KG1 (cell line): Measurements from ENCODE around the gene LETM1.

Experiments
- DNase-seq: peaks from one replicate; lab custom pipeline; 2025; lab: John Stamatoyannopoulos, UW

Gene LETM1

DNA sequence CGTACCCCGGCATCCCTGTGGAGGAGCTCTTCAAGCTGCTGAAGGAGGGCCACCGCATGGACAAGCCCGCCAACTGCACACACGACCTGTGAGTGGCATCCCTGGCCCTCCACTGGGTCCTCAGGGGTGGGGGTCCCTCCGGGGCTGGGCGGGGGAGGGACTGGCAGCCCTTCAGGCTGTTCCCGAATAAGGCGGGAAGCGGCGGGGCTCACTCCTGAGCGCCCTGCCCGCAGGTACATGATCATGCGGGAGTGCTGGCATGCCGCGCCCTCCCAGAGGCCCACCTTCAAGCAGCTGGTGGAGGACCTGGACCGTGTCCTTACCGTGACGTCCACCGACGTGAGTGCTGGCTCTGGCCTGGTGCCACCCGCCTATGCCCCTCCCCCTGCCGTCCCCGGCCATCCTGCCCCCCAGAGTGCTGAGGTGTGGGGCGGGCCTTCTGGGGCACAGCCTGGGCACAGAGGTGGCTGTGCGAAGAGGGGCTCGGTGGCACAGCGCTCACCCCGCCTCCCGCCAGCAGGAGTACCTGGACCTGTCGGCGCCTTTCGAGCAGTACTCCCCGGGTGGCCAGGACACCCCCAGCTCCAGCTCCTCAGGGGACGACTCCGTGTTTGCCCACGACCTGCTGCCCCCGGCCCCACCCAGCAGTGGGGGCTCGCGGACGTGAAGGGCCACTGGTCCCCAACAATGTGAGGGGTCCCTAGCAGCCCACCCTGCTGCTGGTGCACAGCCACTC, 49.2 kb downstream of the LETM1 start:
- DNase-seq = no peak

DNA sequence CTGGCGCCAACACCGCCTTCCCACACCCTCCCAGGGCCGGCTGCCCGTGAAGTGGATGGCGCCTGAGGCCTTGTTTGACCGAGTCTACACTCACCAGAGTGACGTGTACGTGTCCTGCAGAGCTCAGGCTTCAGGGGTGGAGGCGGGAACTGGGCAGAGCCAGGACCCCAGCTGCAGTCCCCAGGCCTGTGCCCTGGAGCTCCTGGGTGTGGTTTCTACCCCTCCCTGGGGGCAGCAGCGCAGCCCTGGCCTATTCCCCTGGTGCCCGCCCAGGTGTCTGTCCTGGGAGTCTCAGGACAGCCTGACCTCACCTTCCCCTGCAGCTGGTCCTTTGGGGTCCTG, 49.8 kb downstream of the LETM1 start:
- no peak for DNase-seq

GRCh38 chr4:1805493-1806222, 50.3 kb downstream of the LETM1 start:
- no peak for DNase-seq

DNA sequence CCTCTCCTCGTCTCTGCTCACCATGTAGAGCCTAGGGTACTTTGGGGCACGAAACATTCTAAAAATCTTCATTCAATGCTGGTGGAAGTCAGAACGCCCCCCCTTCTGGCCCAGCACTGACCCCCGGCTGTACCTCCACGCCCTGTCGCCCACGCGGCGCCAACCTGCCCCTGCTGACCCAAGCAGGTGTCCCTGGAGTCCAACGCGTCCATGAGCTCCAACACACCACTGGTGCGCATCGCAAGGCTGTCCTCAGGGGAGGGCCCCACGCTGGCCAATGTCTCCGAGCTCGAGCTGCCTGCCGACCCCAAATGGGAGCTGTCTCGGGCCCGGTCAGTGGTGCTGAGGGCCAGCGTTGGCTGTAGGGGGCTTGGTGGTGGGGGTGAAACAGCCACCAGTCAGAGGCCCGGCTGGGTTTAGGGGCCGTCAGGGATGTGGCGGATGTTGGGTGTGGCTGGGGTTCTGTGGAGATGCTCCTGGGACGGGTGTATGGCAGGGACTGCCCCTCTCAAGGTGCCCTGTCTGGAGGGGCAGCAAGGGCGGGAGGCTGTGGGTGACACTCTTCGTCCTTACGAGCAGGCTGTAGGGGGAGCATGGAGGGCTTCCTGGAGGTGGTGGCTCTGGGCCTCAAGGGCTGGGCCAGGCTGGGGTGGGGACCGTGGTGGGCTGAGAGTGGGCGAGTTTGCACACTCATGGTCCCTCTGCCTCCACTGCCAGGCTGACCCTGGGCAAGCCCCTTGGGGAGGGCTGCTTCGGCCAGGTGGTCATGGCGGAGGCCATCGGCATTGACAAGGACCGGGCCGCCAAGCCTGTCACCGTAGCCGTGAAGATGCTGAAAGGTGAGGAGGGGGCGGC, 51.1 kb downstream of the LETM1 start:
- no peak for DNase-seq

GRCh38 chr4:1803523-1804423, 52.2 kb downstream of the LETM1 start:
- DNase-seq = no peak

- DNase-seq = no peak
Measured at GRCh38 chr4:1802720-1803522, 53.0 kb downstream of the LETM1 start.

- no peak for DNase-seq
Measured at GRCh38 chr4:1802151-1802715, 53.7 kb downstream of the LETM1 start.

GRCh38 chr4:1801286-1801958, 54.5 kb downstream of the LETM1 start:
- no peak for DNase-seq

DNA sequence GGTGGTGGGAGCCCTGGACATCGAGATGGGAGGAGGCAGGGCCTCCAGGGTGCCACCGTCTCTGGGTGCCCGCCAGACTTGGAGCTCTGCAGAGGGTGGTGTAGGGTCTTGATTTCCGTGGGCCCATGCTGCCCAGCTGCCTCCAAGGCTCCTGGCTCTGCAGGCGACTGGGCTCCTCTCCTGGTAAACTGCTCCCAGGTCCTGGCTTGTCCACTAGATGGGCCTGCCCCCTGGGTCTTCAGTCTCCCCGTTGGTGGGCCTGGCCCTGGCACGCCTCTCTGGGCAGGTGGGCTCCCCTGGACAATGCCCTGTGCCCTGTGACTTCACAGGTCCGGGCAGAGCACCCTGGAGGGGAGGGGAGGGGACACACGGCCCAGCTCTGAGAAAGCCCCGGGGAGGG, 55.2 kb downstream of the LETM1 start:
- no peak for DNase-seq

- no peak for DNase-seq
Measured at GRCh38 chr4:1799387-1800375, 56.3 kb downstream of the LETM1 start.

DNA sequence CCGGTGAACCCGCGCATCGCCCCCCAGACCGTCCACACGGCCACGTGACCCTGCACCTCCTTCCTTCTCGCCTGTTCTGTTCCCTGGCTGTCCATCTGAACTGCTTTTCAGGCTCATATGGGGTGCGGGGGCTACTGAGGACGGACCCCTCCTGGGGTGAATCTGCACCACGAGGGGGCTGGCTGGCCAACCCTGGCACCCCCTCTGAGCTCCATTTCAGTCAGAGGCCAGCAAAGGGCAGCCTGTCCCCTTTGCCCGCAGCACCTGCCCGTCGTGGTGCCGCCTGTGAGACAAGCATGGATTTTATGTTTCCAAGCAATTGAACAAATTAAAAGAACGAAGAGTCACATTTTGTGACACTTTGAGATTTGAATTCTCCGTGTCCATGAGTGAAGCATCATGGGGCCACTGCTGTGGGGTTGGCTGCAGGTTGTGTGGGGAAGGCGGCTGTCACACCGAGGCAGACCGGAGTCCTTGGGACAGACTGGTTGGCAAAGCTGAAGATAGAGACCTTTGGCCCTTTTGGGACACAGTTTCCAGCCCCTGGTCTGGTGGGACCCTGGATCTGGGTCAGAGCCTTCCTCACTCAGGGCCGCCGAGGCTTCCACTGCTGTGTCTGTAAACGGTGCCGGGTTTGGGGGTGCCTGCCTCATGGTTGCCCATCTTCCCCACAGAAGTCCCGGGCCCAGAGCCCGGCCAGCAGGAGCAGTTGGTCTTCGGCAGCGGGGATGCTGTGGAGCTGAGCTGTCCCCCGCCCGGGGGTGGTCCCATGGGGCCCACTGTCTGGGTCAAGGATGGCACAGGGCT, 57.2 kb downstream of the LETM1 start:
- DNase-seq = no peak

DNA sequence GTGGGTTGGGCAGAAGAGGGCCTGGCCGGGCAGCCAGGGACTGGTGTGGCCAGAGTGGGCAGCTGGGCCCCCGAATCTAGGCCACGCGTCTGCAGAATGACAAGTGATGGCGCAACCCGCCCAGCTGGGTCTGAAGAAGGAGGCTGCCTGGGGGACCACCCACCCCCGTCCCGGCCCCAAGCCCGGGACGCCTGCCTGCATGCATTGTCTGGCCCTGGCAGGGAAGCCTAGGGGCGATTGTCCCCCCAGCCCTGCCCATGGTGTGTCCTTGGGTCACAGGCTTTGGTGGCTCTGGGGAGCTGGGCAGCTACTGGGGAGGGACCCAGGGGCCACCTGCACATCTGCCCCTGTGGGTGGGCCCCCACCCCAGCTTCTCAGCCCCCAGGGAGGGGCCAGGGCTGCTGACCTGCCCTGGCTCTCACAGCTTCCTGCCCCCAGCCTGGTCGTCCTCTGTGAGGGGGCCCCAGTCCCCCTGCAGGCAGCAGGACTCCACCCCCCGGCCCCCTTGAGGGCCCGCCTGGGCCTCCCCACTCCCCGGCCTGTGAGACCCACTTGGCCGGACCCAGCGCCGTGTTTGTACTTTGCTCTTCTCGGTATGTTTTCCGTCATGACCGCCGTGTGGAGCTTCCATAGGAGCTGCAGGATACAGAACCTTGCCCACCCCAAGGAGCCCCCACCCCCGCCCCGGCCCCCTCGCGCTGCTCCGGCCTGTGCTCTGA, 57.9 kb downstream of the LETM1 start:
- DNase-seq = no peak

DNA sequence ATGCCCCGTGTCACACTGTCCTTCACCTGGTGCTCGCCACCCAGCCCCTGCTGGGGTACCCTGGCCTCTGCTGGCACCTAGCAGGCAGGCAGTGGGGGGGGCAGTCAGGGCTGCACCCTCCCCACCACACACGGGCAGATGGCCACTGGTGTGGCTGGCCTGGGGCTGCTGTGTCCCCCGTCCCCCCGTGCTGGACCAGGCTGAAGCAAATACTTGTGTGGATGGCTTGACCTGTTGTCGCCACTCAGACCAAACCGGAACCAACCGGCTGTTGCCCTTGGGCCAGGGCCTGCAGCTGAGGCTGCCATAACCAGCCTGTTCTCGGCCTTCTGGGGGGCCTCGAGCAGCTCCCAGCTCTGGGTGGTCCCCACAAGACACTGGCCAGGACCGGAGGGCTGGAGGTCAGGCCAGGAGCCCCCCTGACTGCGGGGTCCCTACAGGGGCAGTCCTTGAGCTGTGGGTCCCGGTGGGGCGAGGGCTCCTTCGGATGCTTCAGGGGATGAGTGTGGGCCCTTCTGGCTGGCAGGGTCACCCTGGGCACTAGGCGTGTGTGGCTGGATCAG, 58.6 kb downstream of the LETM1 start:
- DNase-seq = no peak

DNA sequence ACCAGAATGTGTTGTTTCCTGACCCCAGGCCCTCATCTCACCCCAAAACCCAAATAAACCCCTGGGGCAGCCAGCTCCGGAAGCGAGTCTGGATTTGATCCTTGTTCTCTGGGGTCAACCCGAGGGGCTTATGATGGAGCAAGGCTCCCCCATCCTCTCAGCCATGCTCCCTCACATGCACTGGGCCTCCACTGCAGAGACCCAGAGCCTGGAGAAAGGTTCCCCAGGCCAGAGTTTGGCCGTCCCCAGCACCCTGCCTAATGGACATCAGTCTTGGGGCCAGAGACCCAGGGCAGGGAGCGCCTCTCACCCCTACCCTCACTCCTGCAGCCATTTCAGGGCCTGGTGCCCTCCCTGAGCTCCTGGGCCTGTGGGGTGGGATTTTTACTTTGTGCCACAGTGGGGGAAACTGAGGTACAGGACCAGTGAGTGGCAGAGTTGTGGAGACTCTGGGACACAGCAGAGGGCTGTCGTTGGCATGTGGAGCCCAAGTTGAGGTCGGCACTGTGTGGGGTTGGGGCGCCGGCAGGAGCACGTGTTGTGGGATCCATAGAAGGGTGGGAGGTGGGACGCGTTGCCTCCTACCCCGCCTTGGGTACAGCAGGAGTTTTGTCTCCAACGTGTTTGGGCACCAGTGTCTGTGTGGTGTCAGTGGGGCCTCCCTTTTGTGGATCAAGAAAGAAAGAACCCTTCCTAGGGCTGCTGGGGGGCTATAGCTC, 59.3 kb downstream of the LETM1 start:
- DNase-seq = no peak

DNA sequence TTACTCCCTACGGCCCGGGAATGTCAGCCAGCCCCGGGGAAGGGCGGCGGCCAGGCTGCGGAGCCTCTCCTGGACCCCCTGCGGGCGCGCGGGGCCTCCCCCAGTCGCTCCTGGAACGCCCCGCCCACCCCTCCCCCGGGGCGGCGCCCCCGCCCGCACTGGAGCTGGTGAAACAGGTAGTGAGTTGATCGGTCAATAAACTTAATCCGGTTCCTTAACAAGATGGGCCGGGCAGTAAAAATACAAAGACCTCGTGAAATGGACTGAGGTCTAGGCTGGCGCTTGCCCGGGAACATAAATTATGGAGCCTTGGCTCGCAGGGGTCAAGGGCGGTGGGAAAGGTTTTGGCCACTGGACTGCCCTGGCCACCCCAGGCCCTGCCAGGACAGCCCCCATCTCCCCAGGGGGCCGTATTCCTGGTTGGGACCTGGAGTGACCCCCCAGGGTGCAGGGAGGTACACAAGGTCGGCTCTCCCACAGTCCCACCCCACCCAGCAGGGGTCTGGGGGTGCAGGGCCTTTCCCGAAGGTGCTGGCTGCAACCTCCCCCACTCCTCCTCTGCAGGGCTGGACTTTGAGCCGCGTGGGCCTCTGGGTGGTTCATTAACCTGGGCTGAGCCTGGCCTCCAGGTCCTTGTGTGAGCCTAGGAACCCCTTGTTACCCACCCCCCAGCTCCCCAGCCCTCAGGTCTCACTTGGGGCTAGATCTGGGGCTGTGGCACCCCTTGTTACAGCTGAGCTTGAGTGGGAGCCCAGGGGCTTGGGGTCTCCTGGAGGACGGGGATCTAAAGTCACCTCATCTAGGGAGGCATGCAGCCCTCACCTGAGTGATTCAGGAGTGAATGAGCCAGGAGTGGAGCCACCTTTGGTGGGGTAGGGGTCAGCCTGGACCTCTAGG, 60.4 kb downstream of the LETM1 start:
- no peak for DNase-seq
